Measurements from ENCODE around the gene ACVR1. TPM values are rescaled to one million over a fixed set of nuclear protein-coding genes. Genes with fewer than 3 reads are reported as not detected.

ACVR1 gene
- total RNA-seq, 1 experiment from 2014 or later = 11.1 TPM

GRCh38 chr2:157872791-157873190 is 3.3 kb downstream of the ACVR1 start:
- H3K4me3 ChIP-seq (ENCODE audit: low read depth, low read length) = no peak overlapping the region
- no TSS peak for BruUV-seq (replicated peaks)
- peaks cover 6% of the 10 kb centered on the region for H3K4me1 Mint-ChIP-seq (ENCODE audit: low read depth, unreplicated experiment)

DNA sequence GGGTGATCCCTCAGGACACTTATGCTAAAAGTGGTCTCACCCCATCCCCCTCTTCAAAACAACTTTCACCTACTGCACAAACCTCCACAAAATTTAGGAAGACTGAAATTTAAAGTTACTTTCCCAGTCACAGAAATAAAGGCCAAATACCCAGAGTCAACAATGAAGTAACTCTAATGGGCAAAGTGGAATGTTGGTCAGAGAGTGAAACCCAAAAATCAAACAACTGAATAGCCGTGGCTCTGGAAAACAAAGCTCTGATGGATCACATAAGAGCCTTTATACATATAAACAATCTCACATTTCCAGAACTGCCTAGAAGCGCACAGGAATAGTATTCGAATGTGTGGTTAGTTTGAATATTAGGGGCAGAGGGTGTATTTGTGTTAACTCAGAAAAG is 4.7 kb downstream of the ACVR1 start:
- no peaks in the 10 kb centered on the region for H3K9me3 ChIP-seq
- 0 out of 2 replicates have a peak, but pooled peaks cover 3% of the 10 kb centered on the region for H3K4me1 ChIP-seq
- ChIA-PET POLR2A (no interaction called here), CTCF (no interaction called here)
- Mint-ChIP-seq H3K27ac (ENCODE audit: unreplicated experiment) (no peak overlapping the region), H3K9me3 (ENCODE audit: unreplicated experiment) (no peaks in the 10 kb centered on the region), H3K4me1 (ENCODE audit: low read depth, unreplicated experiment) (peaks cover 14% of the 10 kb centered on the region), H3K27me3 (ENCODE audit: insufficient read depth, unreplicated experiment) (no peaks in the 10 kb centered on the region), H3K36me3 (ENCODE audit: insufficient read depth, unreplicated experiment) (no peaks in the 10 kb centered on the region), H3K4me3 (ENCODE audit: unreplicated experiment) (no peak overlapping the region)
- H3K4me3 ChIP-seq (ENCODE audit: low read depth, low read length) = no peak overlapping the region
- no peak for TF ChIP-seq CTCF (IDR thresholded peaks at IDR 0.05; ENCODE audit: insufficient read depth in 1 of 2, low read depth in 1 of 2, low read length in 1 of 2, severe bottlenecking in 1 of 2, unreplicated experiment in 1 of 2)
- BruUV-seq (replicated peaks) = no TSS peak
- no peaks in the 10 kb centered on the region for H3K36me3 ChIP-seq (ENCODE audit: control insufficient read depth, insufficient read depth, low read length)
- intact Hi-C loops (cut with micrococcal nuclease; ENCODE audit: unreplicated experiment) = no loop called here
- no peaks in the 10 kb centered on the region for H3K27me3 ChIP-seq (replicated peaks; ENCODE audit: control insufficient read depth, insufficient read depth, low read length)
- no peak for DNase-seq

More at GRCh38 chr2:157872791-157873190, 3.3 kb downstream of the ACVR1 start:
- TF ChIP-seq CTCF (IDR thresholded peaks at IDR 0.05; ENCODE audit: insufficient read depth in 1 of 2, low read depth in 1 of 2, low read length in 1 of 2, severe bottlenecking in 1 of 2, unreplicated experiment in 1 of 2) = no peak
- ChIA-PET POLR2A (no interaction called here), CTCF (no interaction called here)
- Histone ChIP-seq H3K36me3 (ENCODE audit: control insufficient read depth, insufficient read depth, low read length) (no peaks in the 10 kb centered on the region), H3K27me3 (replicated peaks; ENCODE audit: control insufficient read depth, insufficient read depth, low read length) (no peaks in the 10 kb centered on the region), H3K4me1 (0 out of 2 replicates have a peak, but pooled peaks cover 7% of the 10 kb centered on the region), H3K9me3 (no peaks in the 10 kb centered on the region)
- H3K4me3 Mint-ChIP-seq (ENCODE audit: unreplicated experiment) = no peak overlapping the region
- H3K36me3 Mint-ChIP-seq (ENCODE audit: insufficient read depth, unreplicated experiment) = no peaks in the 10 kb centered on the region
- intact Hi-C loops (cut with micrococcal nuclease; ENCODE audit: unreplicated experiment) = no loop called here
- H3K27ac Mint-ChIP-seq (ENCODE audit: unreplicated experiment) = no peak overlapping the region
- no peaks in the 10 kb centered on the region for H3K27me3 Mint-ChIP-seq (ENCODE audit: insufficient read depth, unreplicated experiment)
- no peaks in the 10 kb centered on the region for H3K9me3 Mint-ChIP-seq (ENCODE audit: unreplicated experiment)
- DNase-seq = no peak

DNA sequence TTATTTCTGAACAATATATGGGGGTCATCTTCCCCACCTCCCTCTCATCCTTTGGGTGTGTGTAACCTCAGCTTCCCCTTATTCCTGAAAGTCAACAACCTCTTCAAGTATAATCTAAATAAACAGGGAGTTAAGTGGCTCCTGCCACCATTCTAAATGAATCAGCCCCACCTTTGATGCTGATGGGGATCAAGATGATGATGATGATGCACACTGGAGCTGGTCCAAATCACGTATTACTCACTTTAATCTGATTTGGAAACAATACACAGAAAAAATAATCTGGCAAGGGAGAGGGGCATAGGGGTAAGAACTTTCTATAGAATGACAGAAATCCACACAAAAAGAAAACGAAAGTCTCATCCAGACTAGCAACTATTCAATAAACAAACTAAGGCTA is 7.1 kb downstream of the ACVR1 start:
- H3K27me3 Mint-ChIP-seq (ENCODE audit: insufficient read depth, unreplicated experiment) = no peaks in the 10 kb centered on the region
- Histone ChIP-seq H3K4me3 (ENCODE audit: low read depth, low read length) (no peak overlapping the region), H3K9me3 (no peaks in the 10 kb centered on the region), H3K36me3 (ENCODE audit: control insufficient read depth, insufficient read depth, low read length) (no peaks in the 10 kb centered on the region), H3K4me1 (no peaks in the 10 kb centered on the region), H3K27me3 (replicated peaks; ENCODE audit: control insufficient read depth, insufficient read depth, low read length) (no peaks in the 10 kb centered on the region)
- ChIA-PET POLR2A (no interaction called here), CTCF (no interaction called here)
- H3K4me1 Mint-ChIP-seq (ENCODE audit: low read depth, unreplicated experiment) = peaks cover 8% of the 10 kb centered on the region
- H3K27ac Mint-ChIP-seq (ENCODE audit: unreplicated experiment) = no peak overlapping the region
- H3K4me3 Mint-ChIP-seq (ENCODE audit: unreplicated experiment) = no peak overlapping the region
- intact Hi-C loops (cut with micrococcal nuclease; ENCODE audit: unreplicated experiment) = no loop called here
- no TSS peak for BruUV-seq (replicated peaks)
- H3K36me3 Mint-ChIP-seq (ENCODE audit: insufficient read depth, unreplicated experiment) = no peaks in the 10 kb centered on the region
- DNase-seq = no peak
- TF ChIP-seq CTCF (IDR thresholded peaks at IDR 0.05; ENCODE audit: insufficient read depth in 1 of 2, low read depth in 1 of 2, low read length in 1 of 2, severe bottlenecking in 1 of 2, unreplicated experiment in 1 of 2) = no peak
- no peaks in the 10 kb centered on the region for H3K9me3 Mint-ChIP-seq (ENCODE audit: unreplicated experiment)
